ENCODE measurements around the gene CAB39L.

- TF ChIP-seq POLR2A (IDR thresholded peaks at IDR 0.05; ENCODE audit: low read depth, low read length) = no peak
- TF ChIP-seq CTCF (conservative IDR thresholded peaks at IDR 0.05; ENCODE audit: low read depth, low read length) = no peak
- no peak for TF ChIP-seq MAFK (IDR thresholded peaks at IDR 0.05; ENCODE audit: low read depth, low read length)
- no peak for TF ChIP-seq NFE2L2 (IDR thresholded peaks at IDR 0.05; ENCODE audit: low read depth, low read length)
- TF ChIP-seq RCOR1 (IDR thresholded peaks at IDR 0.05; ENCODE audit: insufficient replicate concordance, low read length) = no peak
- TF ChIP-seq RAD21 (IDR thresholded peaks at IDR 0.05; ENCODE audit: low read length) = no peak
- no peak for TF ChIP-seq CEBPB (IDR thresholded peaks at IDR 0.05; ENCODE audit: low read depth, low read length)
- TF ChIP-seq FOS (IDR thresholded peaks at IDR 0.05; ENCODE audit: low read depth, low read length) = no peak
- no peak for TF ChIP-seq SMC3 (IDR thresholded peaks at IDR 0.05; ENCODE audit: low read depth, low read length)
- TF ChIP-seq BHLHE40 (IDR thresholded peaks at IDR 0.05; ENCODE audit: low read depth, low read length) = no peak
- no peak for TF ChIP-seq CHD1 (IDR thresholded peaks at IDR 0.05; ENCODE audit: low read depth, low read length)
These were observed 32.7 kb upstream of the CAB39L start for GRCh38 chr13:49476529-49476928.
